ENCODE measurements around the gene AKAP3. TPM values are rescaled to one million over a fixed set of nuclear protein-coding genes. Genes with fewer than 3 reads are reported as not detected.

Gene AKAP3
- total and polyA plus RNA-seq, 12 donors: 0.40 to 7.4 (median 2.5) TPM

DNA sequence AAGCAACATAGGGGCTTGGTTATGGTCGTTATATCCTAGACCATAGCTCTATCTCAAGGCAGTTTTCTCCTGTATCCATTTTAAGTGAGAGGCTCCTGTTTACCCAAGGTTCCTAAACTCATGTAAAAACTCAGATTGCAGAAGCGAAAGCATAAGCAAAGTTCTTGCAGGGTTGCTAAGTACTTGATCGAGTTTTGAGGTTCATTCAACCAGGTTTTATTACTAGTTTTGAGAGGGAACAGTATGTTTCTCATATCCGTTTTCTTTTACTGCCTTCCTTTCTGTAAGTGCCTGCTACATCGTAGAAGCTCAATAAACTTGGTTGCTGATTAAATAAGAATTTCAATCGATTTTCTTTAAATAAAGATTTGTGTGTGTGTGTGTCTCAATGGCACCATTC, 5.1 kb downstream of the AKAP3 start:
- WGBS, 4 donors: 74 to 81% (median 80%) methylated on average over 6 of the region's 6 CpGs
- intact Hi-C loops (cut with DNase I): no loop called here
- H3K36me3 ChIP-seq (replicated peaks in 1 of 2): no peaks in the 10 kb centered on the region
- no peaks in the 10 kb centered on the region for H3K9me3 ChIP-seq (replicated peaks in 1 of 3)
- H3K4me1 ChIP-seq (replicated peaks in 1 of 2): peaks cover 0 to 5% of the 10 kb centered on the region in 2 donors
- no peak for DNase-seq
- H3K4me3 ChIP-seq: no peak overlapping the region
- H3K27ac ChIP-seq: no peak overlapping the region
- no peaks in the 10 kb centered on the region for H3K27me3 ChIP-seq
- no peak for TF ChIP-seq POLR2A (IDR thresholded peaks at IDR 0.05)
- TF ChIP-seq, protein P1, sequence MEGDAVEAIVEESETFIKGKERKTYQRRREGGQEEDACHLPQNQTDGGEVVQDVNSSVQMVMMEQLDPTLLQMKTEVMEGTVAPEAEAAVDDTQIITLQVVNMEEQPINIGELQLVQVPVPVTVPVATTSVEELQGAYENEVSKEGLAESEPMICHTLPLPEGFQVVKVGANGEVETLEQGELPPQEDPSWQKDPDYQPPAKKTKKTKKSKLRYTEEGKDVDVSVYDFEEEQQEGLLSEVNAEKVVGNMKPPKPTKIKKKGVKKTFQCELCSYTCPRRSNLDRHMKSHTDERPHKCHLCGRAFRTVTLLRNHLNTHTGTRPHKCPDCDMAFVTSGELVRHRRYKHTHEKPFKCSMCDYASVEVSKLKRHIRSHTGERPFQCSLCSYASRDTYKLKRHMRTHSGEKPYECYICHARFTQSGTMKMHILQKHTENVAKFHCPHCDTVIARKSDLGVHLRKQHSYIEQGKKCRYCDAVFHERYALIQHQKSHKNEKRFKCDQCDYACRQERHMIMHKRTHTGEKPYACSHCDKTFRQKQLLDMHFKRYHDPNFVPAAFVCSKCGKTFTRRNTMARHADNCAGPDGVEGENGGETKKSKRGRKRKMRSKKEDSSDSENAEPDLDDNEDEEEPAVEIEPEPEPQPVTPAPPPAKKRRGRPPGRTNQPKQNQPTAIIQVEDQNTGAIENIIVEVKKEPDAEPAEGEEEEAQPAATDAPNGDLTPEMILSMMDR (IDR thresholded peaks at IDR 0.05): no peak

DNA sequence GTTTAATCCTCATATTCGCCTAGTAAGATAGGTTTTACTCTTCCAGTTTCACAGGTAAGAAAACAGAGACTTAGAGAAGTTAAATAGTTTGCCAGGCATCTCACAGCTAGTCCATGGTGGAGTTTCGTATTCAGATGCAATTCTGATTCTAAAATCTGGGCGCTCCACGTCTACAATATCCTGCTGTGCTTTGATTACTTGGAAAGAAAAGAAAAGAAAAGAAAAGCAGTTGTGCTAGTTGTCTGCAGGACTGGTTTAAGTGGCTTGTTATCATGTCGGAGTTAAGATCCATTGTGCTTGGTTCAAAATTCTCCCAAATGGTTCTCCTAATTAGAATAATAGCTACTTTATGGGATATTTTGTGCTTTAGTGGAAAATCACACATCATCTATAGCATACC, 18.6 kb downstream of the AKAP3 start:
- 50 to 73% (median 61%) methylated on average over 5 of the region's 5 CpGs for WGBS, 4 donors

GRCh38 chr12:4628406-4628805, 20.4 kb downstream of the AKAP3 start:
- Histone ChIP-seq H3K4me1 (replicated peaks in 1 of 2) (no peaks in the 10 kb centered on the region), H3K9me3 (replicated peaks in 1 of 3) (no peaks in the 10 kb centered on the region), H3K27ac (no peak overlapping the region), H3K36me3 (replicated peaks in 1 of 2) (no peaks in the 10 kb centered on the region), H3K27me3 (no peaks in the 10 kb centered on the region), H3K4me3 (no peak overlapping the region)
- WGBS, 4 donors: 85 to 93% (median 89%) methylated on average over 10 of the region's 10 CpGs
- TF ChIP-seq POLR2A (IDR thresholded peaks at IDR 0.05): no peak
- TF ChIP-seq, protein P1 (IDR thresholded peaks at IDR 0.05): no peak
- DNase-seq: no peak
- intact Hi-C loops (cut with DNase I): no loop called here

More for the DNA sequence above, 18.6 kb downstream of the AKAP3 start:
- Histone ChIP-seq H3K4me3 (no peak overlapping the region), H3K36me3 (replicated peaks in 1 of 2) (no peaks in the 10 kb centered on the region), H3K27me3 (no peaks in the 10 kb centered on the region), H3K4me1 (replicated peaks in 1 of 2) (no peaks in the 10 kb centered on the region), H3K9me3 (replicated peaks in 1 of 3) (no peaks in the 10 kb centered on the region), H3K27ac (no peak overlapping the region)
- TF ChIP-seq POLR2A (IDR thresholded peaks at IDR 0.05): no peak
- TF ChIP-seq, protein P1 (IDR thresholded peaks at IDR 0.05): no peak
- intact Hi-C loops (cut with DNase I): no loop called here
- DNase-seq: no peak

GRCh38 chr12:4626543-4626942, 22.3 kb downstream of the AKAP3 start:
- Histone ChIP-seq H3K4me3 (no peak overlapping the region), H3K4me1 (replicated peaks in 1 of 2) (no peaks in the 10 kb centered on the region), H3K9me3 (replicated peaks in 1 of 3) (no peaks in the 10 kb centered on the region), H3K27me3 (no peaks in the 10 kb centered on the region), H3K36me3 (replicated peaks in 1 of 2) (no peaks in the 10 kb centered on the region), H3K27ac (no peak overlapping the region)
- TF ChIP-seq POLR2A (IDR thresholded peaks at IDR 0.05): no peak
- TF ChIP-seq, protein P1 (IDR thresholded peaks at IDR 0.05): no peak
- intact Hi-C loops (cut with DNase I): no loop called here
- no peak for DNase-seq
- 81 to 90% (median 86%) methylated on average over 4 to 5 of the region's 5 CpGs for WGBS, 4 donors

Data from adrenal gland (tissue), 12 donors.